DMS 273 (cell line): ENCODE results near the gene SLIT1.

Experiments
- DNase-seq: peaks from one replicate; lab custom pipeline; 2025; ENCODE audit not compliant: unreplicated experiment; lab: John Stamatoyannopoulos, UW

SLIT1 gene

GRCh38 chr10:97006364-97006763 lies 179.4 kb downstream of the SLIT1 start:
- no peak for DNase-seq

- no peak for DNase-seq
Measured at GRCh38 chr10:97005349-97005748, 180.4 kb downstream of the SLIT1 start.

GRCh38 chr10:97004591-97004990 lies 181.2 kb downstream of the SLIT1 start:
- DNase-seq: no peak

- DNase-seq: no peak
Measured at GRCh38 chr10:97003804-97004201, 182.0 kb downstream of the SLIT1 start.

GRCh38 chr10:97003151-97003803 lies 182.5 kb downstream of the SLIT1 start:
- no peak for DNase-seq

GRCh38 chr10:97002670-97003069 lies 183.1 kb downstream of the SLIT1 start:
- no peak for DNase-seq

- DNase-seq: no peak
Measured at GRCh38 chr10:97001183-97001991, 184.4 kb downstream of the SLIT1 start.

- no peak for DNase-seq
Measured at GRCh38 chr10:97000487-97001182, 185.1 kb downstream of the SLIT1 start.

GRCh38 chr10:96999987-97000386 lies 185.8 kb downstream of the SLIT1 start:
- DNase-seq: no peak

- no peak for DNase-seq
Measured at GRCh38 chr10:96999337-96999736, 186.4 kb downstream of the SLIT1 start.

GRCh38 chr10:96998329-96998888 lies 187.3 kb downstream of the SLIT1 start:
- DNase-seq: peak; percentile 13

- DNase-seq: no peak
Measured at GRCh38 chr10:96996275-96996965, 189.3 kb downstream of the SLIT1 start.

GRCh38 chr10:96995851-96996250 lies 189.9 kb downstream of the SLIT1 start:
- no peak for DNase-seq

- no peak for DNase-seq
Measured at GRCh38 chr10:96992721-96993120, 193.0 kb downstream of the SLIT1 start.

- DNase-seq: peak; percentile 16
Measured at GRCh38 chr10:96991313-96991841, 194.4 kb downstream of the SLIT1 start.

- DNase-seq: no peak
Measured at GRCh38 chr10:96988426-96988825, 197.3 kb downstream of the SLIT1 start.

GRCh38 chr10:96987842-96988175 lies 197.9 kb downstream of the SLIT1 start:
- no peak for DNase-seq

GRCh38 chr10:96987141-96987841 lies 198.5 kb downstream of the SLIT1 start:
- DNase-seq: no peak

GRCh38 chr10:96986200-96986856 lies 199.4 kb downstream of the SLIT1 start:
- no peak for DNase-seq
